Loucy (cell line): ENCODE measurements around the gene IRAK3.

ENCODE experiments used
- CTCF ChIP-seq: fragments of 200-600 bp; sonication (generic); conservative IDR thresholded peaks from 2 replicates; pipeline ENCODE4 v1.5.1; 2014; ENCODE audit warnings: mild to moderate bottlenecking, antibody characterized with exemption, low read length
- EZH2phosphoT487 ChIP-seq: fragments of 200-600 bp; IDR thresholded peaks from 2 replicates; pipeline ENCODE4 v1.6.1; 2018; ENCODE audit warnings: antibody characterized with exemption, mild to moderate bottlenecking, moderate library complexity, borderline replicate concordance

DNA sequence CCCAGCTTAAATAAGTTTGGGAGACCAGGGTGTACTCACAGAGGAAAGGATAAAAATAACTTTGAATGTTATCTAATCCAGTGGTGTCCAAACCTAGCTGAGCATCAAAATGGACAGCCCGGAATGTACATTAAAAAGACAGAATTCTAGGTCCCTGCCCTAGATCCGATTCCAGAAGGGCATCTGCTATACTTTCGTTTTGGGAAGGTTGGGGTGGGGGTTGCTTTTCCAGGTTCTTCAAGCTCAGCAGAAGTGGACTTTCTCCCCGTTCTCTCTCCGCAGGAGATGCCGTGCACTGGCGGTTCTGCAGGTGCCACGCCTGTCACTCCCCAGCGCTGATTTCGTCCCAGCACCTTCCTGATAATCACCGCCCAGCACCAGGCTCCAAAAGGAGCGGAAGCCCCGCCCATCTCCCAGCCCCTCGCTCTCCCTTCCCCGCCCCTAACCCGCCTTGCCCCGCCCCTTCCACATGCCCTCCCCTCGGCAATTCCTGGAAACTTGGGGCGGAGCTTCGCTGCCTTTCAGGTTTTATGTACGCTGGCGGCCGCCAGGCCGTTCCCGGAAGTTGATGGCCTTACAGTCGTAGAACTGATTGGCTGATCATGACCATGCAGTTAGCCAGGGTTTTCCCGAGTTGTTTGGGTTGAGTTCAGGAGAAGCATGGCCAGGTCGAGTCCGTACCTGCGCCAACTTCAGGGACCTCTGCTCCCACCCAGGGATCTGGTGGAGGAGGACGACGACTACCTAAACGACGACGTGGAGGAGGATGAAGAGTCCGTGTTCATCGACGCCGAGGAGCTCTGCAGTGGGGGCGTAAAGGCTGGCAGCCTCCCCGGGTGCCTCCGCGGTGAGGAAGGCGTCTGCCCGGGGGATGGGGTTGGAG lies 113.2 kb downstream of the IRAK3 start, which contains the start of gene HELB:
- TF ChIP-seq CTCF: no peak
- no peak for TF ChIP-seq EZH2phosphoT487
